HG02870 (cell line): Measurements from ENCODE around the gene FZR1.

Experiments used
- ATAC-seq: cut with Tn5 transposase; IDR thresholded peaks from one replicate; pipeline ENCODE4 v1.9.1; 2021; ENCODE audit warnings: mild to moderate bottlenecking, moderate library complexity; ENCODE audit not compliant: unreplicated experiment

The FZR1 gene

DNA sequence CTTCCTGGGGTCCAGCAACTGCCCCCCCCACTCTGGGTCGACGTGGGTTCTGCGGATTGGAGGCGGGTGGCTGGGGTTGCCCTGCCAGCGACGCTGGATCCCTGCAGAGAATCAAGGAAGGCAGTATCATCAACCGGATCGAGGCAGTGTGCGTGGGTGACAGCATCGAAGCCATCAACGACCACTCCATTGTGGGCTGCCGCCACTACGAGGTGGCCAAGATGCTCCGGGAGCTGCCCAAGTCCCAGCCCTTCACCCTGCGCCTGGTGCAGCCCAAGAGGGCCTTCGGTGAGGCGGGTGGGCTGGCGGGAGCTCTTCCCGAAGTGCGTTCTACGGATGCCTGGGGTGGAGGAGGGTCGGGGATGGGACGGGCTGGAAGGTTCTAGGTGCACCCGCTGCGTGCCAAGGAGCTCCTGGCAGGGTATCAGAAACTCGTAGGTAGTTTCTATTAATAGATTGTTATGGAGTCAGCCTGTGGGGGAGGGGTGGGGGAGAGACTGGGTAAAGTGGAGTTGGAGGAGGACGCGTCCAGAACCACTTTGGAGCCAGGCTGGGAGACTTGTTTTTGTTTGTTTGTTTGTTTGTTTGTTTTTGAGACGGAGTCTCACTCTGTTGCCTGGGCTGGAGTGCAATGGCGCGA is 80.7 kb downstream of the FZR1 start:
- ATAC-seq: no peak
